Hepatic stellate cell (primary cell): ENCODE results near the gene USP22.
"Not testable (repeated sequence)": the region's sequence is repeated elsewhere in the genome, so short reads cannot be mapped to it uniquely, and the experiment has no call there.

Experiments
- DNase-seq: peaks from one replicate; pipeline ENCODE4 v3.0.0; 2011; ENCODE audit warnings: low spot score

Gene USP22

GRCh38 chr17:20987511-20987910 is 55.3 kb downstream of the USP22 start:
- no peak for DNase-seq

GRCh38 chr17:20986767-20987510 is 55.9 kb downstream of the USP22 start:
- no peak for DNase-seq

GRCh38 chr17:20983359-20983637 is 59.5 kb downstream of the USP22 start:
- no peak for DNase-seq

DNA sequence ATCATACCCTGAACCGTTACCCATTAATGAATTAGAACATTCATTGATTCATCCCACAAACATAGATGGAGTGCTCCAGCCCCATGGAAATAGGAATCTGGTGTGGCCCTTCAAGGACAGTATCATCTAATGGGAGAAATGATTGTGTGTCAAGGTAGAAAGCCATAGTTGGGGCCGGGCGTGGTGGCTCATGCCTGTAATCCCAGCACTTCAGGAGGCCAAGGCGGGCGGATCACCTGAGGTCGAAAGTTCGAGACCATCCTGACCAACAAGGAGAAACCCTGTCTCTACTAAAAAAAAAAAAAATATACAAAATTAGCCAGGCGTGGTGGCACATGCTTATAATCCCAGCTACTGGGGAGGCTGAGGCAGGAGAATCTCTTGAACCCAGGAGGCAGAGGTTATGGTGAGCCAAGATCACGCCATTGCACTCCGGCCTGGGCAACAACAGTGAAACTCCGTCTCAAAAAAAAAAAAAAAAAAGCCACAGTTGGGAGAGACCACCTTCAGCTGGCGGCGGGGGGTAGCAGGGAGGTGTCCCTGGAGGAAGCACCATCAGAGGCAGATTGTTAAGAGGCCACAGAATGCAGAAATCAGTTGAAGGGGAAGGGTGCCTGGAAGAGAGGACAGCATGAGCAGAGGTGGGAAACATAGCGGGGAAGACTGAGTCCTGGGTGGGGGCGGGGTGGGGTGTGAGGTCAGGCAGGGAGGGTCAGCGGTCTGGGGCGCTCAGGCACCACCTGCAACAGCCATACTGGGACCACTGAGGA is 60.0 kb downstream of the USP22 start:
- no peak for DNase-seq

DNA sequence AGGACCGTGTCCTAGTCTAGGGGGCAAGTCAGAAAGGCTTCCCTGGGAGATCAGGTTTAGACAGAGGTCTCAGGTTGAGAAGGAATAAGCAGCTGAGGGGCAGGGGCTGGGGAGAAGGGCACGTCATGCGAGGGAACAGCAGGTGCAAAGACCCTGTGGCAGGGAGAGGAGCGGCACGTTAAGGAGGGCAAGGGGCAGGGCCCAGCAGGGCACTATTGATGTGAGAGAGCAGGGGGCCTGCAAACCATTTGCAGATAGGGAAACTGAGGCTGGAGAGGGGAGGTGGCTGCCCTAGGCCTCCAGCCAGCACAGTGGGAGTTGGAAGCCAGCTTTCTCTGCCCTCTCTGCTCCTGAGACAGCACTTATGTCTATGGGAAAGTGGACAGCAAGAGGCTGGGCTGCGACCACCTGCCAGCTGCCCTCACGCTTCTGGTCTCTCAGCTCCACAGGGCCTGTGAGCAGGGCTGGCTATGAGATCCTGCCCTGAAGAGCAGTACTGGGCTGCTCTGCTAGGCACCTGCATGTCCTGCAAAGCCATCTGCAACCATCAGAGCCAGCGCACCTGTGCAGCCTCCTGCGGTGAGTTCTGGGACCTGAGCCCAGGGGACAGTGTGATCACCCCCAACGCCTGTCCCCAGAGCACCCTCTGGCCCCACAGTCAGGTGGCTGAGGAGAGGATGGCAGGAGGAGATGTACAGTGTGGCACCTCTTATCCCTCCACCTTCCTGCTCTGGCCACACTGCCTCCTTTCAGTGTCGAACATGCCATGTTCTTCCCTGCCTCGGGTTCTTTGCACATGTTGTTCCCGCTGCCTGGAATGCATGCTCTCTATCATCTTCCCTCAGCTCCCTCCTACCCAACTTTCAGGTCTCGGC is 61.5 kb downstream of the USP22 start:
- no peak for DNase-seq

GRCh38 chr17:20979792-20980083 is 63.1 kb downstream of the USP22 start:
- no peak for DNase-seq

GRCh38 chr17:20979007-20979791 is 63.6 kb downstream of the USP22 start:
- DNase-seq = not testable (repeated sequence)

DNA sequence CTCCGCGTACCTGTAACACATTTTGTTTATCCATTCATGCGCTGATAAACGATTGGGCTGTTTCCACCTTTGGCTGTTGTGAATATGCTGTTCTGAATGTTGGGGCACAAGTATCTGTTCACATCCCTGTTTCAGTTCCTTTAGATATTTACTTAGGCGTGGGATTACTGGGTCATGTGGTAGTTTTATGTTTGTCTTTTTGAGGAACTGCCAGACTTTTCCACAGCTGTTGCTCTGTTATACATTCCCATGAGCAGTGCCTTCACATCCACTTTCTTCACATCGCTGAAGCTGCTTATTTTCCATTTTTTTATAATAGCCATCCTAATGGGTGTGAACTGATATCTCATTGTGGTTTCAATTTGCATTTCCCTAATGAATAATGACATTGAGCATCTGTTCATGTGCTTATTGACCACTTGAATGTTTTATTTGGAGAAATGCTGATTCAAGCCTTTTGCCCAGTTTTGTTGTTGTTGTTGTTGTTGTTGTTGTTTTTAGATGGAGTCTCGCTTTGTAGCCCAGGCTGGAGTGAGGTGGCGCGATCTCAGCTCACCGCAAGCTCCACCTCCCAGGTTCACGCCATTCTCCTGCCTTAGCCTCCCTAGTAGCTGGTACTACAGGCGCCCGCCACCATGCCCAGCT is 65.1 kb downstream of the USP22 start:
- not testable (repeated sequence) for DNase-seq

DNA sequence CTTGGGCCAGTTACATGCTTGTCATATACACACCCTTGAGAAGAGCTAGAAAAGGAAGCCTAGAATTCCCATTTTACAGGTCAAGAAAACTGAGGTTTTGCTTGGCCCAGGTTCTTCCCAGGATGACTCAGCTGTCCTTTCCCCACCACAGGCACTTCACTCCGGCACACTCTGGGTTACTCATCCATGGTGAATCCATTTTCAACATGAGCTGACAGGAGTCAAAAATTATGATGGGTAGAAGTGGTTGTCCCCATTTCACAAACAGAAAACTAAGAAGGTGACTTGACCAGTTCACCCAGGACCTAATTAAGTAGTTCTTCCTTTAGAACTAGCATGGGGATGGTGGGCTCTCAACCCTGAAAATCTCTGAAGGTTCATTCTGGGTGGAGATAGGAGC is 67.2 kb downstream of the USP22 start:
- DNase-seq = no peak

GRCh38 chr17:20970329-20970728 is 72.5 kb downstream of the USP22 start:
- DNase-seq = no peak

DNA sequence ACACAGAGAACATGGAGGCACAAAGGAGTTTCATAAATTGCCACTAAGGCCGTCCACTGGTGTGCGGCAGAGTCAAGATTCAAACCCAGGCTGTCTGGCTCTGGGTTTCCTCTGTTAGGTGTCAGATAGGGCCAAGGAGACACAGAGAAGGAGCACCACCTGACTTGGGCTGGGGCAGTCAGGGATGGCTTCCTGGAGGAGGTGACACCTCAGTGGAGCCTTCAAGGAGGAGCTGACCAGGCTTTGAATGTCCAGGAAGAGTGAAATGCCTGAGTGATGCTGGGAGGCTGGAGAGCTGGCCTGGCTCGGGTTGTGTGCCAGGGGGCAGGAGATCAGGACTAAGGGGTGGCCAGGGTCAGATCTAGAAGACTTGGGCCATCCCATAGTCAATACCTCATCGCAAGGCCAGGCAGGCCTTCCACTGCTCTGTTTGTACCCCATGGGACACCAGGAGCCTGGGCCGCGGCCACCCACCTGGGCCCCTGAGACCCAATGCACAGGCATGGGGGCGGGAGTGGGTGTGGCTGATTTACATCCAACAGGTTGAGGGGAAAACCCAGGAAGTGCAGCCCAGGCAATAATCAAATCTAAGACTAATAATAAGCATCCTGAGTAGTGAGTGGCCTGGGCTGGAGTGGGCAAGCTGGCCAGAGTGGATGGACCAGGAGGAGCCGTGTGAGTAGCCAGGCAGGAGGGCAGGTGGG is 73.7 kb downstream of the USP22 start:
- no peak for DNase-seq

DNA sequence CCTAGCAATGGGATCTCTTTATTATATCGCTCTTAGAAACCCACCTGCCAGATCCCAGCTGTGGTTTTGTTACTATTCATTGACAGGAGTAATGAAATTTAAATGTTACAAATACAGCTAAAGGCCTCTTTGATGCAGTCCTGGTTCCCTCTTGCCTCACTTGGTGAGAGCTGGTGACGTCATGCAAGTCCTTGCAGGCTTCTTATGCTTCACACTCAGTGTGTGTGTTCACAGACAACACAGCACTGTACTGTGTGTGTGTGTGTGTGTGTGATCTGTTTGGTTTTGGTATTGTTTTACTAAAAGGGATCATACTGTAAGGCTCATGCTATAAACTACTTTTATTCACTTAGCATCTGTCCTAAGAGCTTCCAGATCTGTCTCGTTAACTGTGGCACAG is 75.0 kb downstream of the USP22 start:
- no peak for DNase-seq

DNA sequence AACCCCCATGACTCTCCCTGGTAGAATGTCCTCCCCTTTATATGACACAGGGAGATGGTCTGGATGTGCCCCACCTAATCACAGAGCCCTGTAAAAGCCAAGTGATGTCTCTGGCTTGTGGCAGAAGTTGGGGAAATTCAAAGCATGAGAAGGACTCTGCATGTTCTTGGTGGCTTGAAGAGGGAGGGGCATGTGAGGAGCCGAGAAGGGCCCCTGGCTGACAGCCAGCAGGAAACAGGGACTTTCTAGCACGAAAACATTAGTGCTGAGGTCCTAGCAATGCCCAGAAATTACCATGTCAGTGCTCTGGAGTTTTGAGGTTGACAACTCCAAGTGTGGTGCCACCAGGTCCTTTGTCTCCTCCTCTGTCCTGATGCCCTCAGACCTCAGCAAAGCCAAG is 75.9 kb downstream of the USP22 start:
- DNase-seq = no peak

- DNase-seq = no peak
Measured at GRCh38 chr17:20965492-20965891, 77.3 kb downstream of the USP22 start.

DNA sequence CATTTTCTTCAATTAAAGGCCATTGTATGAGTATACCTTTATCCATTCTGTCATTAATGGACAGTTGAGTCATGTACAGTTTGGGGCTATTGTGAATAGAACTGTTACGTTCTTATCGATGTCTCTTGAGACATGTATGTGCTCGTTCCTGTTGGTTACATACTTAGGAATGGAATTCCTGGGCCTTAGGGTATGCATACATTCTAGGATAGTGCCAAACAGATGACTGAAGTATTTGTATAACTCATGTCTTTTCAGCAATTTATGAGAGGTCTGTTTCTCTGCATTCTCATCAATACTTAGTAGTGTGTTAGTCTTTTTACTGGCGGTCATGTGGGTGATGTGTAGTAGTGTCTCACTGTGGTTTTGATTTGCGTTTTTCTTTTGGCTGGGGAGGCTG is 81.2 kb downstream of the USP22 start:
- no peak for DNase-seq

DNA sequence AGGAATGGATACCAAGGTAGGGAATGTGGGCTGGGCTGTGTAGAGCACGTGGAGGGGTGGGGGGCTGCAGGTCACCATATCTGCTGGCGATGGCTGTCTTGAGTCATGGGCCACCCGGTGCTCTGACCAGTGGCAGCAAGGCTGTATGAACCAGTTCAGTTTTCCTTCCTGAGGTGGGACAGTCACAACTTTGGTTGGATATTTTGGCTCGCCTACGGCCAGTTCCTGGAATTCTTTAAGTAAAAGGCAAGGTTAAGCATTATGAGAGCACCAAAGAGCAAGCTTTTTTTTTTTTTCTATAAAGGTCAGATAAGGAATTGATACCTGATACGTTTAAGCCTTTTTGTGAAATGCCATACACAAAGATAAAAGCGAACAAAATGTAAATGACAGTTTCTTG is 81.9 kb downstream of the USP22 start:
- DNase-seq = no peak

DNA sequence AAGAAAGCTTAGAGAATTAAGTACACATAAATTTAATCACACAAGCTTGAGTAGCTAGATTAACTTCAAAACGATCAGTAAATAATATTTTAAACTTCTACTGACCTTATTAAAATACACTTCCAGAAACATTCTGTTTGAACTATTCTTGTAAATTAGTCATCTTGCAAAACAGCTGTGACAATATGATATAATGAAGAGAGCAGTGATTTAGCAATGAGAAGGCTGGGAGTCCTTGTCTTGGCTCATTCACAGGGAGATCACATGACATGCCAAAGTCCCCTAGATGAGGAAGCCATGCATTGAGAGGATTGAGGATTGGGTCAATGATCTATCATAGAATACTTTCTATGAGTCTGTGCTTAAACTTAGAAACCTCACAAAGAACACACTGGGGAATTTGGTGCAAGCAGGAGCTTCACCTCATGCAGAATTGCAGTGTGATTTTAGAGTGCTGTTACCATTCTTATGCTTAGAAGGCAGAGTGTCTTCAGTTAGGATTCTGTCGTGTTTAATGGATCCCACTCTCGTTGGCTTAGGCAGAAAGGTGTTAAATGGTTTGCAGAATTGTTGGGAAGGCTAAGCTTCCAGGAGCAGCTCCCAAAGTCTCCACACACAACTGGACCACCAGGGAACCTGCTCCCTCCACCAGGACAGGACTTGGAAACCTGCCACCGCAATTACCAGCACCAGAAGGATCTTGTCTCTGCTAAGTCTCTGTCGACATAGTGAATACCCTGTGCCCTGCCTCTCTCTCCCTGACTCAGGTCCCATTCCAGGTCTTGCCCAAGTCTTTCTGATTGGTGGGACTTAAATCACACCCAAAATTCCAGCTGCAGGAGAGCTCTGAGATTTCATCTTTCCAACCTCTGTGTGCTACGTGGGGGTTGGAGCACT is 87.1 kb downstream of the USP22 start:
- no peak for DNase-seq

DNA sequence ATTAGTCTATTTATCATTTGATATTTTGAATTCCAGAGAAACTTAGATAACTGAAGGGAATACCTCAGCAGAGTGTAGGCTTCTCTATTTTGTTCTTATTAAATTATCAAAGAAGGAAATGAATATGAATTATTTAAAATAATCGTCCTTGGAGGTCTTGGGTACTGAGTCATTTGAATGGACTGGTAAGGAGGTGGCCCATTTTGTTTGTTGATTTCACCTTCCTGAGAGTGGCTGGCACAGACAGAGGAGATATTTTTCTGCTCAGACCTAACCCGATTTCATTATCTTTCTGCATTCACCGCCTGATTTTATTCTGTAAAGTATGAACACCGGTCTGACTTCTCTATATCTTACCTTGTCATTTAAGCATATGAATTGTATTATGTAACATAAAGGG is 88.0 kb downstream of the USP22 start:
- no peak for DNase-seq

- no peak for DNase-seq
Measured at GRCh38 chr17:20952183-20952582, 90.6 kb downstream of the USP22 start.
